NCI-H1436 treated with DMSO at 0.1 percent for 48 hours (cell line): ENCODE data around the gene PEX19.

Experiments
- DNase-seq: peaks from one replicate; lab custom pipeline; 2025; lab: John Stamatoyannopoulos, UW

Gene PEX19

GRCh38 chr1:160237558-160237957 is 47.4 kb downstream of the PEX19 start:
- DNase-seq, result no peak

GRCh38 chr1:160236806-160237205 is 48.1 kb downstream of the PEX19 start:
- no peak for DNase-seq

- DNase-seq, result no peak
Measured at GRCh38 chr1:160232911-160233310, 52.0 kb downstream of the PEX19 start.

GRCh38 chr1:160228431-160228830 is 56.5 kb downstream of the PEX19 start:
- DNase-seq, result no peak

GRCh38 chr1:160227561-160227960 is 57.4 kb downstream of the PEX19 start:
- no peak for DNase-seq

GRCh38 chr1:160227034-160227433 is 57.9 kb downstream of the PEX19 start:
- no peak for DNase-seq
